Liver (tissue), 3 donors: ENCODE measurements around the gene ATP6V0E1.

Source experiments
- FOXA1 ChIP-seq: IDR thresholded peaks from 2 replicates; pipeline ENCODE4 v1.6.1; 2016; ENCODE audit warnings: antibody characterized with exemption
- FOXA2 ChIP-seq: IDR thresholded peaks from 2 replicates; pipeline ENCODE4 v1.6.1; 2016; ENCODE audit warnings: antibody characterized with exemption
- GABPA ChIP-seq, 2 donors: IDR thresholded peaks in 1 of 2; conservative IDR thresholded peaks in 1 of 2; 2 replicates each; pipeline ENCODE4 v1.6.1; 2016; ENCODE audit warnings: antibody characterized with exemption in 2 of 2, mild to moderate bottlenecking in 1 of 2, moderate library complexity in 1 of 2
- RAD21 ChIP-seq, 2 donors: IDR thresholded peaks; 2 replicates each; pipeline ENCODE4 v1.6.1; 2016; ENCODE audit warnings: antibody characterized with exemption in 2 of 2, mild to moderate bottlenecking in 2 of 2
- TAF1 ChIP-seq: conservative IDR thresholded peaks from 2 replicates; pipeline ENCODE4 v1.6.1; 2016; ENCODE audit warnings: antibody characterized with exemption, mild to moderate bottlenecking
- TF ChIP-seq, protein P1 (sequence below): fragments of 150-350 bp; IDR thresholded peaks from 2 replicates; pipeline ENCODE4 v1.5.1; 2017; ENCODE audit warnings: improper control_type of control experiment, low read depth, low read length; ENCODE audit not compliant: missing input control
- TF ChIP-seq, protein P2 (sequence below): IDR thresholded peaks from 2 replicates; pipeline ENCODE4 v1.6.1; 2016; ENCODE audit warnings: antibody characterized with exemption
- TF ChIP-seq, protein P3 (sequence below): IDR thresholded peaks from 2 replicates; pipeline ENCODE4 v1.6.1; 2016; ENCODE audit warnings: antibody characterized with exemption
- TF ChIP-seq, protein P4 (sequence below): IDR thresholded peaks from 2 replicates; pipeline ENCODE4 v1.6.1; 2016; ENCODE audit warnings: antibody characterized with exemption
- donor health status: healthy.
- donor health status: healthy.

DNA sequence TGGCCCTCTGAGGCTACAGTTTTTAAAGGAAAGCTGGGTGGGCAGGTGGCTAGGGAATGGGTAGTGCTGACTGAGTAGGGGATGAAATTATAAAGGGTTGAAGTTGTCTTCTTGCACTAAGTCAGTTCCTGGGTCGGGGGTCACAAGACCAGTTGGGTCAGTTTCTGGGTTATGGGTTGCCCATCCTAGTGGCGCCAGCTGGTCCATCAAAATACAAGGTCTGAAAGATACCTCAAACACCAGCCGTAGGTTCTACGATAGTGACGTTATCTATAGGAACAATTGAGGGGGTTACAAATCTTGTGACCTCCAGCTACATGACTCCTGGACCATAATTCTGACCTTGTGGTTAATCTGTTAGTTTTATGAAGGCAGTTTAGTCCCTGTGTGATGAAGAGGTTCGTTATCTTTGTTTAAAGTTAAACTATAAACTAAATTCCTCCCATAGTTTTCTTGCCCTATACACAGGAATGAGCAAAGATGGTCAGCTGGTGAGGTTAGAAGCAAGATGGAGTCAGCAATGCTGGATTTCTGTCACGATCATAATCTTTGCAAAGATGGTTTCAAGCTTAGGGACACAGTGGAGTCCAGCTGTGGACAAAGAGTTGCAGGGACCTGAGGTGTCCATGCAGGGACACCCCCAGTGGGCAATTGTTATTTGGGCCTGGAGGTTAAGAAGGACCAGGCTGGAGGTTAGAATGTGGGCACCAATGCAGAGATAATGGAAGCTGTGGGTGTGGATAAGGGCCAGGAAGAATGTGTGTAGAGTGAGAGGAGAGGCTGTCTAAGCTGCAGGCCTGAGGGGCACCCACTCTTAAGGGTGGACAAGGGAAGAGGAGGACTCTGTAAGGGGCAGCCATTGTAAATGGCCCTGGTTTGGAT lies 58.6 kb downstream of the ATP6V0E1 start:
- TF ChIP-seq, protein P1, sequence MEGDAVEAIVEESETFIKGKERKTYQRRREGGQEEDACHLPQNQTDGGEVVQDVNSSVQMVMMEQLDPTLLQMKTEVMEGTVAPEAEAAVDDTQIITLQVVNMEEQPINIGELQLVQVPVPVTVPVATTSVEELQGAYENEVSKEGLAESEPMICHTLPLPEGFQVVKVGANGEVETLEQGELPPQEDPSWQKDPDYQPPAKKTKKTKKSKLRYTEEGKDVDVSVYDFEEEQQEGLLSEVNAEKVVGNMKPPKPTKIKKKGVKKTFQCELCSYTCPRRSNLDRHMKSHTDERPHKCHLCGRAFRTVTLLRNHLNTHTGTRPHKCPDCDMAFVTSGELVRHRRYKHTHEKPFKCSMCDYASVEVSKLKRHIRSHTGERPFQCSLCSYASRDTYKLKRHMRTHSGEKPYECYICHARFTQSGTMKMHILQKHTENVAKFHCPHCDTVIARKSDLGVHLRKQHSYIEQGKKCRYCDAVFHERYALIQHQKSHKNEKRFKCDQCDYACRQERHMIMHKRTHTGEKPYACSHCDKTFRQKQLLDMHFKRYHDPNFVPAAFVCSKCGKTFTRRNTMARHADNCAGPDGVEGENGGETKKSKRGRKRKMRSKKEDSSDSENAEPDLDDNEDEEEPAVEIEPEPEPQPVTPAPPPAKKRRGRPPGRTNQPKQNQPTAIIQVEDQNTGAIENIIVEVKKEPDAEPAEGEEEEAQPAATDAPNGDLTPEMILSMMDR = no peak
- TF ChIP-seq, protein P2, sequence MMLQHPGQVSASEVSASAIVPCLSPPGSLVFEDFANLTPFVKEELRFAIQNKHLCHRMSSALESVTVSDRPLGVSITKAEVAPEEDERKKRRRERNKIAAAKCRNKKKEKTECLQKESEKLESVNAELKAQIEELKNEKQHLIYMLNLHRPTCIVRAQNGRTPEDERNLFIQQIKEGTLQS = no peak
- TF ChIP-seq, protein P3, sequence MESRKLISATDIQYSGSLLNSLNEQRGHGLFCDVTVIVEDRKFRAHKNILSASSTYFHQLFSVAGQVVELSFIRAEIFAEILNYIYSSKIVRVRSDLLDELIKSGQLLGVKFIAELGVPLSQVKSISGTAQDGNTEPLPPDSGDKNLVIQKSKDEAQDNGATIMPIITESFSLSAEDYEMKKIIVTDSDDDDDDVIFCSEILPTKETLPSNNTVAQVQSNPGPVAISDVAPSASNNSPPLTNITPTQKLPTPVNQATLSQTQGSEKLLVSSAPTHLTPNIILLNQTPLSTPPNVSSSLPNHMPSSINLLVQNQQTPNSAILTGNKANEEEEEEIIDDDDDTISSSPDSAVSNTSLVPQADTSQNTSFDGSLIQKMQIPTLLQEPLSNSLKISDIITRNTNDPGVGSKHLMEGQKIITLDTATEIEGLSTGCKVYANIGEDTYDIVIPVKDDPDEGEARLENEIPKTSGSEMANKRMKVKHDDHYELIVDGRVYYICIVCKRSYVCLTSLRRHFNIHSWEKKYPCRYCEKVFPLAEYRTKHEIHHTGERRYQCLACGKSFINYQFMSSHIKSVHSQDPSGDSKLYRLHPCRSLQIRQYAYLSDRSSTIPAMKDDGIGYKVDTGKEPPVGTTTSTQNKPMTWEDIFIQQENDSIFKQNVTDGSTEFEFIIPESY = no peak
- no peak for TF ChIP-seq TAF1
- TF ChIP-seq, protein P4, sequence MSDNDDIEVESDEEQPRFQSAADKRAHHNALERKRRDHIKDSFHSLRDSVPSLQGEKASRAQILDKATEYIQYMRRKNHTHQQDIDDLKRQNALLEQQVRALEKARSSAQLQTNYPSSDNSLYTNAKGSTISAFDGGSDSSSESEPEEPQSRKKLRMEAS = no peak
- no peak for TF ChIP-seq RAD21 (IDR thresholded peaks at IDR 0.05)
- TF ChIP-seq GABPA (IDR thresholded peaks at IDR 0.05 in 1 of 2, conservative IDR thresholded peaks at IDR 0.05 in 1 of 2) = no peak
- no peak for TF ChIP-seq FOXA1
- no peak for TF ChIP-seq FOXA2
